Choroid plexus epithelial cell (primary cell): Measurements from ENCODE around the gene SLC34A3.

Experiments
- DNase-seq: peaks from one replicate; pipeline ENCODE4 v3.0.0-alpha.2; 2010; ENCODE audit warnings: low read depth
- H3K4me3 ChIP-seq: 2 replicates; pipeline ENCODE4 v1.5.1; 2011; ENCODE audit warnings: low read depth, mild to moderate bottlenecking, control low read depth, low read length, moderate library complexity
- TF ChIP-seq, protein P1 (sequence below): conservative IDR thresholded peaks from 2 replicates; pipeline ENCODE4 v1.5.1; 2011; ENCODE audit warnings: low read depth, mild to moderate bottlenecking, control low read depth, inconsistent platforms, low read length, moderate library complexity

The SLC34A3 gene

DNA sequence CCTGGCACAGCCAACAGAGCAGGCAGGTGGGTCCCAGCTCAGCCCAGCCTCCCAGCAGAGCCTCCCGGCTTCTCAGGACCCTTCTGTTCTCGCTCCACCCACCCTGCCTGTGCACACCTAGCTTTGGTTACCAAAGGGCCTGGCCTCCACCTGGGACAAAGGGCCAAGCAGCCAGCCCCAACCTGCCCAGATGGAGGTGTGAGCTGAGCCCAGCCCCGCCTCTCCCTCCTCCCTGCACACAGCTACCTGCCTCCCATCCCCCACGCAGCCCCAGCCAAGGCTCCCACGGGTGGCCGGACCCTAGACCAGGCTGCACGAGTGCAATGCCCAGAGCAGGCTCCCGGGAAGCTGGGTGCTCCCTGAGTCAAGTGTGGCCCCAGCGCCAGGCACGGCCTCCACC is 35.8 kb upstream of the SLC34A3 start:
- TF ChIP-seq, protein P1, sequence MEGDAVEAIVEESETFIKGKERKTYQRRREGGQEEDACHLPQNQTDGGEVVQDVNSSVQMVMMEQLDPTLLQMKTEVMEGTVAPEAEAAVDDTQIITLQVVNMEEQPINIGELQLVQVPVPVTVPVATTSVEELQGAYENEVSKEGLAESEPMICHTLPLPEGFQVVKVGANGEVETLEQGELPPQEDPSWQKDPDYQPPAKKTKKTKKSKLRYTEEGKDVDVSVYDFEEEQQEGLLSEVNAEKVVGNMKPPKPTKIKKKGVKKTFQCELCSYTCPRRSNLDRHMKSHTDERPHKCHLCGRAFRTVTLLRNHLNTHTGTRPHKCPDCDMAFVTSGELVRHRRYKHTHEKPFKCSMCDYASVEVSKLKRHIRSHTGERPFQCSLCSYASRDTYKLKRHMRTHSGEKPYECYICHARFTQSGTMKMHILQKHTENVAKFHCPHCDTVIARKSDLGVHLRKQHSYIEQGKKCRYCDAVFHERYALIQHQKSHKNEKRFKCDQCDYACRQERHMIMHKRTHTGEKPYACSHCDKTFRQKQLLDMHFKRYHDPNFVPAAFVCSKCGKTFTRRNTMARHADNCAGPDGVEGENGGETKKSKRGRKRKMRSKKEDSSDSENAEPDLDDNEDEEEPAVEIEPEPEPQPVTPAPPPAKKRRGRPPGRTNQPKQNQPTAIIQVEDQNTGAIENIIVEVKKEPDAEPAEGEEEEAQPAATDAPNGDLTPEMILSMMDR = no peak
- no peak overlapping the region for H3K4me3 ChIP-seq
- no peak for DNase-seq

DNA sequence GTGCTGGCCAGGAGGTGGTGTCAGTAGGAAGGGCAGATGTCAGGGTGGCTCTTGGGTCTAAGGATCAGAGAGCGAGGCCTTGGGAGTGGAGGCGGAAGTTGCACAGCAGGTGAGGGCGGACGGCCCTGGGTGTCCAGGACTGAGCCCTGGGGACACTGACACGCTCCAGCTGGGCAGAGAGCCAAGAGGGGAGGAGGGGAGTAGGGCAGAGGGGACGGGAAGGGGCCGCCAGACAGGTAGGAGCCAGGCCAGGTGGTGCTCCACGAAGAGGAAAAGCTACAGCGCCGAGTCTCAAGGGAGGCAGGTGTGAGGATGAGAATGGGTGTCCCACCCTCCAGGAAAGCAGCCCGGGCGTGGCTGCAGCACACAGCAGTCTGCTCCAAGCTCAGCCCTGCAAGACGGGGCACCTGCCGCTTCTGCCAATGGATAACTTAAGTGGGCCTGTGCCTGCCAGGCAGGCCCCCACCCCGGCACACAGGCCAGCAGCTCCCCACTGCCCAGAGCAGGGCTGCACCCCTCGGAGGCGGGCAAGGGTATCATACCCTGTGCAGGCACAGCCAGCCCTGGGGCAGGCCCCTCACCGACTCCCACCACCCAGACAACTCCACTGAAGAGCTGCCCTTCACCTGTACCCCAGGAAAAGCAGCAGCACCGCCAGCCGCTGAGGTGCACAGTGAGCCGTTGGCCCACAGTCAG is 35.0 kb upstream of the SLC34A3 start:
- no peak overlapping the region for H3K4me3 ChIP-seq
- TF ChIP-seq, protein P1 = no peak
- DNase-seq = no peak

DNA sequence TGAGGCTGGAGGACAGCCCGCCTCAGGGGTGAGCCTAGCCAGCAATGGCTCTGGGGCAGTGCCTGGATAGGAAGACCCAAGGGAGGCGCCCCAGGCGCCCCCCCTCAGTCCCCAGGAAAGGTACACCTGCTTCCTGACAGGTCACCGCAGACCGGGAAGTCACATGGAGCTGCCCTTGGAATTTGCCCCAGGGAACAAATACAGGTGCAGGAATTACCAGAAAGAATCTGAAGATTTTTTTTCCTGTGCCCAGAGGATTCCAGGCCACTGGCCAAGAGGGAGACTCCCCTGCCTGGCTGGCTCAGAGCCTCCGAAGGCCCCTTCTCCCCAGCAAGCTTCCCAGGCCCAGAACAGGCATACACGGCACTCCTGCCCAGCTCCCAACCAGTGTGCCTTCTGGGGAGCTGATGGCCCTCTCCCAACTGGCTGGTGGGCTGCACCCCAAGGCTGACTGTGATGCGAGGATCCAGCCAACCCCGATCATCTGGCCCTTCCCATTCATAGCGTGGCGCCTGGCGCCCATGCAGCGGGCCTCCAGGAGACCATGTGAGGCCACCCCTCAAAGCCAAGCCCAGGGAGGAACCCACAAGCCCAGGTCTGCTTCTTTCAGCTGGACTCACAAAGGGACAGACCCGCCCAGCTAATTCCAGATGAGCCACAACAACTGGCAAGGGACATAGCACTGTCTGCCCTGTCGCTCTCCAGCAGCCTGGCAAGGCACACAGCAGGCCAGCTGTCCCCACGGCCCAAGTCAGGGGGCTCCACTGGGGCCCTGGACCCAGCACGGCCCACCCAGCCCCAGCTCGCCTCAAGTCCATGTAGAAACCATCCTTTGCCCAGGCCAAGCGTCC is 32.4 kb upstream of the SLC34A3 start:
- no peak overlapping the region for H3K4me3 ChIP-seq
- DNase-seq = no peak
- TF ChIP-seq, protein P1 = no peak

DNA sequence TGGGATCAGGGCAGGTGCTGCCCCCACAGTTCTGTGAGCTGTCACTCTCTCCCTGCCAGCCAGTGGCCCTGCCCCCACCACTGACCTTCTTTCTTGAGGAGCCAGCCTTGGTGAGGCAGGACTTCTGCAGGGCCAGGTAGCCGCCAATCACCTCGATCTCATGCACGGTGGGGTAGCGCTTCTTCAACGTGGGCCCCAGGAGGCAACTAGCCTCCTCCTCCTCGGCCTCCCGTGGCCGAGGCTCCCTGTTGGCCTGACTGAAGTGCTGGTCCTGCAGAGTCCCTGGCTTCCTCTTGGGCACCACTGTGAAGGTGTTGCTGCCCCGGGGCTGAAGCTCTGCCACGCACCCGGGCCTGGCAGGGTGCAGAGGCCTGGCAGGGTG is 31.8 kb upstream of the SLC34A3 start:
- peak overlapping the region; percentile 57 for H3K4me3 ChIP-seq
- TF ChIP-seq, protein P1 = no peak

DNA sequence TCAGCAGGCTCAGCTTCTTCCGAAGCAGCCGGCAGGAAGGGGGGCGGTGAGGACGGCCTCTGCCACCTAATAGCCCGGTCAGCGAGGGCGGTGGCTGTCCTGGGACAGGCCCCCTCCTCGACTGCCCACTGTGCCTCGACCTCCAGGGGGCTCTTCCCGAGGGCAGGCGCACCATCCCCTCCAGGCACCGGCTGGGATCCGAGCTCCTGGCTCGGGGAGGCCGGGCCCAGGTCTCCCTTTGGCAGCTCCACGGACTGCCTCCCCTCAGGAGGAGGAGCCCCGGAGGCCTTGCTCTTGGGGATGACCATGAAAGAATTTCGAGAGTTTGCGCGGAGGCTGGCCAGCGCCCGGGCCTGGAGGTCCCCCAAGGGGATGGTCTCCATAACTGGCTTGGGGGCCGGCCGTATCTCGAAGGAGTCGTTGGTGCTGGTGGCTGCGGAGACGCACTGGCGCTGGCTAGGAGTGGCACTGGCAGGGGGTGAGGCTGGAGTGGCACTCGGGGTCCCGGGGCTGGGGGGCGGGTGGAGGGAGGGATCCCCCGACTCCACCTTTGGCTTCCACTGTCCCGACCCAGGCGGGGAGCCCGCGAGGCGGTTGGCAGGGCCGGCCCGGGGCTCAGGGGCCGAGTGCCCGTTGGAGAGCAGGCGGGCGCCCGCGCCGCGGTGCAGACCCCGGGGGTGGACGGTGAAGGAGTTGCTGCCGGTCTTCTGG is 31.1 kb upstream of the SLC34A3 start:
- TF ChIP-seq, protein P1 = no peak
- H3K4me3 ChIP-seq = peak overlapping the region; percentile 57
- DNase-seq = peak; percentile 54

More for the DNA sequence above, 31.8 kb upstream of the SLC34A3 start:
- no peak for DNase-seq

DNA sequence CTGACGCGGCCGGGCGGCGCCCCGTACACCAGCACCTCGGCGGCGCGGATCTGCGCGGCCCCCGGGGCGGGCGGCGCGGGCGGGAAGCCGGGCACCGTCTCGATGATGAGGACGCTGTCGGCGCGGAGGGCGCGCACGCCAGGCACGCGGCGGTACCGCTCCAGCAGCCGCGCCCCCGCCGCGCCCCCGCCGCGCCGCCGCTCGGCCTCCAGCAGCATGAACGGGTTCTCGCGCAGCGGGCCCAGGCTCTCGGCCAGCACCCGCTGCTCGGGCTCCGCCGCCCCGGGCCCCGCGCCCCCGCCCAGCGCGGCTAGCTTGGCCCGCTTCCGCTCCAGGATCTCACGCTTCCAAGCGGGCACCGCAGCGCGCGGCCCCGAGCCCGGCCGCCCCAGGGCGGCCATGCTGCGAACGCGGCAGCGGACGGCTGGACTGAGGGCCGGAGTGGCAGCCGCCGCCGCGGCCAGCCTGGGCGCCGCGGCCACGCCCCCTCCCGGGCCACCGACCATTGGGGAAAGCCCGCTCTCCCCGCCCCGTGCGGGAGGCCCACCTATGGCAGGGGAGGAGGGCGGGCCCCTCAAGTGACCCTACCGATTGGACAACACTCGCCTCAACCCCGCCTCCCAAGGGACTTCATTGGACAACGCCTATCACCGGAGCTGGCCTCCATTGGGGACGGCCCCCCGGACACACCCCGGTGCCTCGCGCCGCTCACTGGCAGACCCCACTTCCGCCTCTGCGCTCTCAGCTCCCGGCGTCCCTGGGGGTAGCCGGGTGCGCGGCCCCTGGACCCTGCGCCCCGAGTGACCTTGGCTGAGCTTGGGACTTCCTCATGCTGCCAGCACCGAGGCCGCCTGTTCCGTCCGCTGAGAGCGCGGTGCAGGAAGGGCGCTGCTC is 30.1 kb upstream of the SLC34A3 start, which contains the start of gene TPRN:
TPRN (minus strand) TSS at position 431 of the 894 bp plus-strand sequence; CDS start at position 401, 30 bp downstream.
- TF ChIP-seq, protein P1 = no peak
- peak; percentile 99 for DNase-seq
- peak within 1 kb of the TSS; percentile 84 for H3K4me3 ChIP-seq
